Caki2 (cell line): ENCODE data around the gene CTAG1A. TPM values are rescaled to one million over a fixed set of nuclear protein-coding genes. Genes with fewer than 3 reads are reported as not detected.
"Not testable (repeated sequence)": the region's sequence is repeated elsewhere in the genome, so short reads cannot be mapped to it uniquely, and the experiment has no call there.

ENCODE experiments used
- DNase-seq: peaks from one replicate; pipeline ENCODE4 v3.0.0-alpha.2; 2015; ENCODE audit warnings: low read depth
- in situ Hi-C: cut with HindIII; loops from 2 replicates; pipeline ENCODE4 v1.10.0; 2016; ENCODE audit warnings: low sequenced_read_pairs, low pct_unique_long_range_greater_than_20kb, mixed read lengths
- total RNA-seq: library from RNA; depleted of rRNA; stranded (reverse); fragments of >200 nt; shearing (Covaris generic); gene quantifications from 2 replicates; pipeline ENCODE4 v1.2.3, GENCODE V29; 2014; ENCODE audit warnings: low replicate concordance

Gene CTAG1A
- total RNA-seq, 1 experiment from 2014 or later: not detected

DNA sequence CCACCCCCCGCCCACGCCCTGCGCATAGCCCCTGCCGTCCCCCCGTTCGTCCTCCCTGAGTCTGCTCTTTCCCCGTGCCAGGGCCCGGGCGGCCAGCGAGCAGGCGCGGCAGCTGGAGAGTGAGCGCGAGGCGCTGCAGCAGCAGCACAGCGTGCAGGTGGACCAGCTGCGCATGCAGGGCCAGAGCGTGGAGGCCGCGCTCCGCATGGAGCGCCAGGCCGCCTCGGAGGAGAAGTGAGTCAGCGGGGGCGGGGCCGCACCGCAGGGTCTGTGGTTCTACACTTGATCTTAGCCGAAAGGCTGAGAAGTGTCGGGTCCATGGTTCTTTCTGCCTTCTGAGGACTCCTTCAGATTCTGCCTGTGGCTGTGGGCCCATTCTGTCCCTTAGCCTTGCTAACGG is 24.6 kb upstream of the CTAG1A start:
- DNase-seq, in situ Hi-C loops: not testable (repeated sequence)

DNA sequence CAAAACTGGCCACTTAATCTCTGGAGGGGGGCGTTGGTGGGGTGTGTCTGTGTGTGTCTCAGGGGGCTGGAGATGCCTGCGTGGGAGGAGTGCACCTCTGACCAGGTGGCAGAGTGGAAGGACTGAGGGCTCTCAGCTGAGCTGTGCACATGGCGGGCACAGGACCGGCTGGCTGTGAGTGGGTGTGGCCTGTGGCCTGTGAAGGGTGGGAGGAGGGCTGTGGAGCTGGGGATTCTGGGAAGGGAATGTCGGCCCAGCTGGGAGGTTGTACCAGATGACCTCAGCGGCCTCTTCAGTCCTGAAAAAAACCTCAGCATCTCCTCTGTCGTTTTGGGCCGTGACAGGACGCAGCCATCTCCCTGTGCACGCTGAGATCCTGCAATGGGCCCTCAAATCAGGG is 22.6 kb upstream of the CTAG1A start:
- in situ Hi-C loops, DNase-seq: not testable (repeated sequence)

DNA sequence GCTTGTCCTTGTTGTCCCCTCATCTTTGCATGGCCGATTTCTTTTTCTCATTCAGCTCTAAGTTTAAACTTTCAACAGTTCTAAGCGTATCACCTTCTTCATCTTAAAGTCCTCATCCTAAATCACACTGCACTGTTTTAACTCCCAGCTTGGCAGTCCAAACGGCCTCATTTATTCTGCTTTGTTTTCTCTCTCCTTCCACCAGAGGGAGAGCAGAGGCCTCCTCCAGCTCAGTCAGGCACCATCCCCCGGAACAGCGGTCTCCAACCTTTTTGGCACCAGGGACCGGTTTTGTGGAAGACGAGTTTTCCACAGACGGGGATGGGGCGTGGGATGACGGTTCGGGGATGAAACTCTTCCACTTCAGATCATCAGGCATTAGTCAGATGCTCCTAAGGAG is 14.6 kb upstream of the CTAG1A start:
- DNase-seq, in situ Hi-C loops: not testable (repeated sequence)

DNA sequence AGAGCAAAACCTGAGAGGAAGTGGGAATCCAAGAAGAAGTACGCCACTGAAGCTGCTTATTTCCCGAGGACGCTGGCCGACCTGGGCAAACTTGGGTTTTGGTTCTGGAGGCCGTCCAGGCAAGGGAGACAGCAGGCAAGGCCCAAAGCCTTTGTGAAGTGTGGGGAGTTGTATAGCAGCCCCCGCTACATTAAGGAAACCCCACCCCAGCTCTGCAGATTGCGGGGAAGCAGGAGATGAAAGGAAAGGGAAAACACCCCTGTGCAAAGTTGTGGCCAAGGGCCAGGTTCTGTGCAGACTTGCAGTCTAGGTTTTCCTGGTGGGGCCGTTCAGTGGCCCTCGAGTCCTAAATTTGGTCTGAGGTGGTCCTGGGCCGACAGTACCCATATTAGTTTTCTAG is 11.9 kb upstream of the CTAG1A start:
- in situ Hi-C loops, DNase-seq: not testable (repeated sequence)

DNA sequence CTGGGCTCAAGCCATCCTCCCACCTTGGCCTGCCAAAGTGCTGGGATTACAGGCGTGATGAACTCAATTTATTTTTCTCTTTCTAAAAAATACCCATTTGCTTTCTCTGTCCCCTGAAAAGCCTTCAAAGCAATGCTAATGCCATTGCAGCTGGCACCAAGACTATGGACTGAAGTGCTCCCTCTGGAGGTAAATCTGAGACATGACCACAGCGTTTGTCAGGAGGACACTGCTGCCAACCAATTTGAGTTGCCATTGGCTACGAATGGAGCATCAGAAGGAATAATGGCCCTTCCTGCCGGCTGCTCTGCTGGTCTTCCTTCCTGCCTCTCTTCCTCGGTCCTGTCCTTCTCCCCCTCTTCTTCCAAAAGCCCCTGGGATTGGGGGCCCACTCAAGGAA is 9.9 kb upstream of the CTAG1A start:
- in situ Hi-C loops, DNase-seq: not testable (repeated sequence)

DNA sequence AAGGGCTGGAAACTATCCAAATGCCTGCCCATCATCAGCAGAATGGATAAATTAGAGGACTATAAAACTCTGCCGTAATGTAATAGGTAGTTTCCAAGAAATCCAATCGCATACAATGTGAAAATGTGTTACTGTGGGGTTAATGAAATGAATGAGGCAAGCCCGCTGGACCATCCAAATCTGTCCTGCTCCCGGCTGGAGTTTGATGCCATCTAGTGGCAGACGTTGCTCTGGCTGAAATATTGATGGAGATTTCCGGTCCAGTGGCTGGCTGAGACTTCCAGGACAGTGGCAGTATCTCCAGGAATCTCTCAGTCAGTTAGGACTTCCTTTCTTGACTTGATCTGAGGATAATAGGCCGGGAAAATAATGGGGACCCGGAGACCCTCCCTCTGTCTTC is 1.9 kb upstream of the CTAG1A start:
- DNase-seq, in situ Hi-C loops: not testable (repeated sequence)

DNA sequence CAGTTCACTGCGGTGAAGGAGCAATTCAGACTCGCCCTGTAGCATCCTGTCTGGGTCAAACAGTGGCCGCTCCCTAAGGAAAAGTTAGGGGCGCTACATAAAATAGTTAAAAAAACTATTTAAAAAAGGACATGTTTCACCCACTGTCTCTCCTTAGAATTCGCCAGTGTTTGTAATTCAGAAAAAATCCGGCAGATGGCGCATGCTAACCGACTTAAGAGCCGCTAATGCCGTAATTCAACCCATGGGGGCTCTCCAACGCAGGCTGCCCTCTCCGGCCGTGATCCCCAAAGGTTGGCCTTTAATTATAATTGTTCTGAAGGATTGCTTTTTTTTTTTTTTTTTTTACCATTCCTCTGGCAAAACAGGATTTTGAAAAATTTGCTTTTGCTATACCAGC is 5.5 kb downstream of the CTAG1A start:
- in situ Hi-C loops, DNase-seq: not testable (repeated sequence)

DNA sequence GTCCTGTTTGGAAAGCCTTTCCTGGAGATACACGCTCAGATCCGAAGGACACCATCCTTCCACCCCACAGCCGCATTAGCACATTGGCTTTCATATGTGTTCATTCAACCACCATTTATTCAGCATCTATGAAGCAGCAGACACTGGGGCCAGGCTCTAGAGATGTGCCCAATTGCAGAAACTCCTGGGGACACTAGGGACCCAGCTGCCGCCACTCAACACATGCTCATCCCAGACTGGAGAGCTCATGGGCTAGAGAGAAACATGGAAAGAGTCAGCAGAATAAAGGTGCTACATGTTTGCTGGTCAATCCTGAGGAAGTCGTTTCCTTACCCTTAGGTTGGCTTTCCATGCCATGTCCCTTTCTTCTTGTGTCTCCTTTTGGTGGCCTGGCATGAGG is 7.6 kb downstream of the CTAG1A start:
- no peak for DNase-seq
- in situ Hi-C loops: no loop called here

DNA sequence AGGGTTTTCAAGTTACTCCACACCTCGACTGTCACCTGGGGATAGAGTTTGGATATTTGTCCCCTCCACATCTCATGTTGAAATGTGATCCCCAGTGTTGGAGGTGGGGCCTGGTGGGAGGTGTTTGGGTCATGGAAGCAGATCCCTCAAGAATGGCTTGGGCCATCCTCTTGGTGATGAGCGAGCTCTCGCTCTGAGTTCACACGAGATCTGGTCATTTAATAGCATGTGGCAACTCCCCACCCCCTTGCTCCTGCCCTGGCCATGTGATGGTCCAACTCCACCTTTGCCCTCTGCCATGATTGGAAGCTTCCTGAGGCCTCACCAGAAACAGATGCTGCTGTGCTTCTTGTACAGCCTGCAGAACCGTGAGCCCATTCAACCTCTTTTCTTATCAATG is 8.3 kb downstream of the CTAG1A start:
- in situ Hi-C loops: no loop called here
- no peak for DNase-seq

DNA sequence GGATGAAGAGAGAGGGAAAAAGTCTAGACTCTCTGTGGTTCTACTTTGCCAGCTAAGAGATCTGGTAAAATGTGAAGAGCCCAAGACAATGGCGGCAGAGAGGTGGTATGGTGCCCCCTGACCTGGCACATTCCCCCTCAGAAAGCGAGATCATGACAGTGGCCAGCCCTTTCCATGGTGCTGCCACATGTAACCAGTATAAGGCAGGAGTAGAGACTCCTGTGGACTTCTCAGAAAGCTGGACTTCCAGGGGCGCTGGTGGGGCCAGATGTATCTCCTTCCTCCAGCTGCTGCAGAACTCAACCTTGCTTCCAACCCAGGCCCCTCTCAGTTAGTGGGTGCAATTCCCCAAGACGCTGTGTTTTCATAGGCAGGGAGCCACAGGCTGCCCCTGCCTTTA is 9.6 kb downstream of the CTAG1A start:
- no peak for DNase-seq
- in situ Hi-C loops: no loop called here

DNA sequence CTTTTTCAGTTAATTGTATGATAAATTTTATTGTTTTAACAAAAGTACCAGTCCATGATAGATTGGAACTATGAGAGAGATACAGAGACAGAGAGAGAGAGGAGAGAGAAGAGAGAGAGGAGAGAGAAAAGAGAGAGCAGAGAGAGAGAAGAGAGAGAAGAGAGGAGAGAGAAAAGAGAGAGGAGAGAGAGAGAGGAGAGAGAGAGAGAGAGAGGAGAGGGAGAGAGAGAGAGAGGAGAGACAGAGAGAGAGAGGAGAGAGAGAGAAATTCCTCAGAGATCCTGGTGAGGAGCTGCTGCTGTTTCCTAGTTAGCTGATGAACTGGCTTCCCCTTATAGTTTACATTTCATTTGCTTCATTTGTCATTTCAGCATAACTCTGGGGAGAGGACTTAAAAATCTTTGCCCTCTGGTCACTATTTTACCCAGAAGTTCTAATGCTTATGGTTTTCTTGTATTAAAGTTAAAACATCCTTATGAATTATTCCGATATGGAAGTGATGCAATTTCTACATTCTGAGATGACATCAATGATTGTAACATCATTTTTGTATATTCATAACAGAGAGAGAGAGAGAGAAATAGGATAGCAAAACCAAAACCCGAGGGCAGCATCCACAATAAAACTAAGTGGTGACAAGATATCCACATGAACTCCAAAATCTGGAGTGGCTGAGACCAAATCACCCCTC is 10.8 kb downstream of the CTAG1A start:
- no peak for DNase-seq
- in situ Hi-C loops: no loop called here

DNA sequence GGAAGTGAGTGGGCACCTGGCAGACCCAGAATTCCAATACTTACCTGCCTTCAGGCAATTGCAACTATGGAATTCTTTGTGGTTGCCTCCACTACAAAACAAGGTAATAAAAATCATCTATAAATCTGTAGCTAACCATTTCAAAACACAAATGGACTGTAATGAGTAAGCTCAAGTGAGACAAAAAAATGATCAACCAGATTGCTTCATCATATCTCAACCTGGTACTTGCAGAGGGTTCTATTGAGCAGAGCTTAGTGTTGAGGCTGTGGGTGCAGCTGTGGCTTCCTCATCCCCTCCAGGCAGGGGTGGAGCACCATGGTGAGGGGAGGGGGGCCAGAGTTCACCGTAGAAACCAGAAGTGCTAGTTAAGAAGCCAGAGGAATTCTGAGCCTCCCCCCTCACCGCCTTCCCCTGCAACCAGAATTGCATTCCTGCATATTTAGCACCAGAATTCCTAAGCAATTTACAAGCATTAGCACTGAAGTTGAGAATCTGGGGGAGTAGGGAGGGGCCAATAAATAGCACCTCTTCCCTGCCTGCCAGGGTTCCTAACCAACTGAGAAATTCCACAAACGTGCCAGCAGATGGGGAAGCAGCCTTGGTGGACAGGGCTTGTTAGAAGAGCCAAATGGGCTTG is 11.5 kb downstream of the CTAG1A start:
- in situ Hi-C loops: no loop called here
- DNase-seq: peak; percentile 81

DNA sequence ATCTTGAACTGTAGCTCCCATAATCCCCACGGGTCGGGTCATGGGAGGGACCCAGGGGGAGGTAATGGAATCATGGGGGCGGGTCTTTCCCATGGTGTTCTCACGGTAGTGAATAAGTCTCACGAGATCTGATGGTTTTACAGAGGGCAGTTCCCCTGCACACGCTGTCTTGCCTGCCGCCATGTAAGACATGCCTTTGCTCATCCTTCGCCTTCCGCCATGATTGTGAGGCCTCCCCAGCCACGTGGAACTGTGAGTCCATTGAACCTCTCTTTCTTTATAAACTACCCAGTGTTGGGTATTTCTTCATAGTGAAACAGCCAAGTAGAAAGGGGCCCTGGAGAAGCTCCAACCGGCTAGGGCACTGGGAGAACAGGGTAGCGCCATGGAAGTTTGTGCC is 12.3 kb downstream of the CTAG1A start:
- no peak for DNase-seq
- in situ Hi-C loops: no loop called here

DNA sequence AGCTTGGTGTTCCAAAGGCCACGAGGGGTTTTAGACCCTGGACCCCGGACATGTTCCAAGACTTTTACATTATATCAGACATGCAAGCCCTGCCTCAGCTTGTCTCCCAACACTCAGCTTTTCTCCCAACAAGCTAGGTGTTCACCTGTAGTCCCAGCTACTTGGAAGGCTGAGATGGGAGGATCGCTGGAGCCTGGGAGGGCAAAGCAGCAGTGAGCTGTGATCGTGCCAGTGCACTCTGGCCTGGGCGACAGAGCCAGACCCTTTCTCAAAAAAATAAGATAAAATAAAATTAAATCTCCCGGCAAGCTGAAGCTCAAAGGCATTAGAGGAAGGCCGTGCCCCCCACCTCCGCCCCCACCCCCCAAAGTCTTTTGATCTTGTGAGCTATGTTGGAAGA is 13.7 kb downstream of the CTAG1A start:
- in situ Hi-C loops: no loop called here
- DNase-seq: no peak

DNA sequence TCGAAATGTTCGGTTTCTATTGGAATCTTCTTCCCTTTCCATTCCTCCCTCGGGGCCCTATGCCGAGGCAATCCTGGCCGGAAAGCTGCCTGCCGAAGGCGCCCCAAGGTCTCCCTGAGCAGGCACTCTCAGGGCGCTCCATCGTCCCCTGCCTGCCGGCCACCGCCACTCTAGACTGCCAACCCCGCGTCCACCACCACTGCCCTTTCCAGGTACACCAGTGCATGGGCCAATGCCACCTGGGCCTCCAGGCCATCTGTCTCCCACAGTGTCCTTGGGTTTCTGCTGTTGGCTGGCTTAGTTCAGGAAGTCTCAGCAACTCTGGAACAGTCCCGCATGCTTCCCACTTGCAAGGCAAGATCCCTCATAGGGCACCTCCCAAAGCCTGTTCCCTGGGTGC is 14.6 kb downstream of the CTAG1A start:
- no peak for DNase-seq
- in situ Hi-C loops: no loop called here

DNA sequence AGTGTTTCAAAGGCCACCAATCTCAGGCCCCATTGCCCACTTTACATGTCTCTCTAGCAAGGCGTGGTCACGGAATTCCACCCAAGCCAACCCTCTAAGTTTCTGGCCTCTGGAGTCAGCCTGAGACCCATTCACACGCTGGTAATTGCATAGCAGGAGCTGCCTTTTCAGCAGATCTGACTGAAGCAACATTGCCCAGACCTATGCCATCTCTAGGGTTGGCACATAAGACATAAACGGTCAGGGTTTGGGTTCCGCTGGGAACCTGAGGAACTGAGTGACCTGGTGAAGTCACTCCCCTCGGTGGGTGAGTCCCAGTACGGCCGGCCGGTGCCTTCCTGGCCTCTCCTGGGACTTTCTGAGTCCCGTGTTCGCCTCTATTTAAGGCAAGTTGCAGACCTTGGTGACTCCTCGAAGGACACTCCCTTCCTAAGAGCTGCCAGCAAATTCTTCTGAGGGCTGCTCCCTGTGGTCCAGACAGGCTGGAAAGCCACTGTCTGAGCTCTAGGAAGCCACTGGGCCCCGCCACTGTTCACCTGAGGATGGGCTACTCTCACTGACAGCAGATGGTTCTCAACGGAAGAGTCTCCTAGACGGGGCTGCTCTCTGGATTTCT is 15.9 kb downstream of the CTAG1A start:
- in situ Hi-C loops: no loop called here
- no peak for DNase-seq

DNA sequence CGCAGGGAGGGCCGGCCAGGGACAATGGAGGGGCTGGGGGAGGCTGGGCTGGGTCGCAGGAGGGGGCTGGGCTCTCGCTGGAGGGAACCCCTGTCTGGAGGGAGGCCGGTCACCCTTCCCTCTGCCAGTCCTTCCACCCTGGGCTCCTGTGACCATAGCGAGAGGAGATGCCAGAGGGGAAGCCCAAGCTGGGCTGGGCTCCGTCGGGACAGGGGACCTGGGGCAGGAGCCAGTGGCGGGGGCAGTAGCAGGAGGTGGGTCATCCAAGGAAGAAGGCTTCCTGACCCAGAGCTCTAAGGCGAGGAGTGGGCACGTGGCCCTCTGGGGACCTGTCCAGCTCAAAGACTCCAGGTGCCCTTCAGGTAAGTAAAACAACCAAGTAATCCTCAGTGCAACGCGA is 17.3 kb downstream of the CTAG1A start:
- DNase-seq: no peak
- in situ Hi-C loops: no loop called here

DNA sequence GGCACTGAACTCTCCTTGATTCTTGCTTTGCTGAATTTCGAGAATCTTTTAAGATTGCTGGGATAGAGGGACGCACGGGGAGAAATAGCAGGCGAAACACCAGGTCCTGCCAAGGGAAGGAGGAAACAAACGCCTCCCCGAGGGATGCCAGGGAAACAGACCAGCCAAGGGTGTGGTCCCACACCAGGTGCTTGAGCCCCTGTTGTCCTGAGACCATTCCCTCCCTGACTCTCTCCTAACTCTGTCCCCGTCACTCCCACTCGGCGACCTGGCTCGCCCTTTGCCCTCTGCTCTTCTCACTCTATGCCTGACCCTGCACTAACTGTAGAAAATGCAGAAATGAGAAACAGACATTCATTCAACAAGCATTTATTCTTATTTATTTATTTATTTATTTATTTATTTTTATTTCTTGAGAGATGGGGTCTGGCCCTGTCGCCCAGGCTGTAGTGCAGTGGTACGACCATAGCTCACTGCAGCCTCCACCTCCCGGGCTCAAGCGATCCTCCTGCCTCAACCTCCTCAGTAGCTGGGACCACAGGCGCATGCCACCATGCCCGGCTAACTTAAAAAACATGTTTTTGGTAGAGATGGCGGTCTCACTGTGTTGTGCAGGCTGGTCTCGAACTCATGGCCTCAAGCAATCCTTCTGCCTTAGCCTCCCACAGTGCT is 18.0 kb downstream of the CTAG1A start:
- no peak for DNase-seq
- in situ Hi-C loops: no loop called here
